Tibial nerve (tissue), 4 donors: ENCODE results near the gene RUNX2. TPM values are rescaled to one million over a fixed set of nuclear protein-coding genes. Genes with fewer than 3 reads are reported as not detected.

Source experiments
- DNase-seq, 2 donors: peaks; one replicate each; pipeline ENCODE4 v3.0.0-alpha.2; 2019; ENCODE audit warnings: low spot score in 2 of 2
- H3K27ac ChIP-seq, 4 donors: fragments of 200-600 bp; sonication (generic) in 3 of 4; one replicate each; pipeline ENCODE4 v1.5.1; 2017 to 2019; ENCODE audit warnings: mild to moderate bottlenecking in 1 of 4
- H3K27me3 ChIP-seq, 2 donors: fragments of 200-600 bp; sonication (generic) in 1 of 2; one replicate each; pipeline versions ENCODE4 v1.5.1 to v1.6.0; 2017 to 2019
- H3K36me3 ChIP-seq, 3 donors: fragments of 200-600 bp; sonication (generic); one replicate each; pipeline ENCODE4 v1.5.1; 2018 to 2019
- H3K4me1 ChIP-seq, 4 donors: fragments of 200-600 bp; sonication (generic) in 3 of 4; one replicate each; pipeline ENCODE4 v1.5.1; 2017 to 2019
- H3K4me3 ChIP-seq, 4 donors: fragments of 200-600 bp; sonication (generic) in 3 of 4; one replicate each; pipeline ENCODE4 v1.5.1; 2017 to 2019; ENCODE audit warnings: mild to moderate bottlenecking in 1 of 4, moderate library complexity in 1 of 4
- H3K9me3 ChIP-seq, 4 donors: fragments of 200-600 bp; sonication (generic) in 3 of 4; one replicate each; pipeline ENCODE4 v1.5.1; 2017 to 2019
- CTCF ChIP-seq, 5 experiments: fragments of 200-600 bp in 3 of 5; fragments of 450-650 bp in 2 of 5; sonication (generic) in 3 of 5; IDR thresholded peaks; one replicate each; pipeline ENCODE4 v1.5.1; 2016 to 2019; ENCODE audit warnings: antibody characterized with exemption in 5 of 5, mild to moderate bottlenecking in 3 of 5, moderate library complexity in 2 of 5
- EP300 ChIP-seq, 2 donors: sonication (generic); formaldehyde crosslinking; IDR thresholded peaks; one replicate each; pipeline ENCODE4 v1.6.1; 2017; ENCODE audit warnings: antibody characterized with exemption in 2 of 2, mild to moderate bottlenecking in 1 of 2
- POLR2A ChIP-seq, 2 donors: fragments of 450-650 bp; IDR thresholded peaks; one replicate each; pipeline ENCODE4 v1.6.1; 2017; ENCODE audit warnings: antibody characterized with exemption in 2 of 2, mild to moderate bottlenecking in 2 of 2, moderate library complexity in 2 of 2
- WGBS, 2 donors: methylation state at CpG; one replicate each; pipeline ENCODE4 v1.1.5; 2018; 5-methylcytosine and 5-hydroxymethylcytosine counted together
- total RNA-seq, 4 donors: library from RNA; depleted of rRNA; stranded (reverse); fragments of >200 nt; gene quantifications; one replicate each; pipeline ENCODE4 v1.1.0, GENCODE V29; 2016

The RUNX2 gene
- total RNA-seq, 4 donors from 2014 or later = 6.3 to 12.3 (median 7.8) TPM

DNA sequence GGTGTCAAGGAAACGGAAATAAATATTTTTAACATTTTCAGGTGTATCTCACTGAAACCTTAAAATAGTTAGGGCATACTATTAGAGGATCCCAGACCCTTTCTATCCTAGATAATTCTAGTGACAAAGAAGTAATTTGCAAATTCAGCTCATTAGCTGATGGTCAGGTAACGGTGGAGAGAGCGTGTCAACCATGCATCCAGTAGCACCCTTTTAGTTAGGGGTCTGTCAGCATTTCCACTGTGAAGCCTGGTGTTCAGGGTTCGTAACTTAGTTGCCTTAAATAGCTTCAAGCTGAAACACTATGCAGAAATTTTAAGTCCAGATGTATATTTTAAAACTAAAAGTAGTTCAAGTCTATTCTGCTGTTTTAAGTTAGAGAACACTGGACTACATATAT, 98.1 kb downstream of the RUNX2 start:
- no peak overlapping the region for H3K4me3 ChIP-seq
- H3K36me3 ChIP-seq = no peaks in the 10 kb centered on the region
- H3K4me1 ChIP-seq = peaks cover 0 to 43% (median 6%) of the 10 kb centered on the region in 4 donors
- 72 to 76% methylated on average over 4 of the region's 4 CpGs for WGBS, 2 donors
- H3K27me3 ChIP-seq = peaks cover 0 to 4% of the 10 kb centered on the region in 2 donors
- H3K27ac ChIP-seq = peak overlapping the region in 2 of 4 donors; percentile 17 to 33
- DNase-seq = no peak
- H3K9me3 ChIP-seq = no peaks in the 10 kb centered on the region
- TF ChIP-seq CTCF (IDR thresholded peaks at IDR 0.05) = no peak
- TF ChIP-seq EP300 (IDR thresholded peaks at IDR 0.05) = no peak
- no peak for TF ChIP-seq POLR2A (IDR thresholded peaks at IDR 0.05)

GRCh38 chr6:45427726-45428125, 99.6 kb downstream of the RUNX2 start:
- TF ChIP-seq EP300 (IDR thresholded peaks at IDR 0.05) (no peak), POLR2A (IDR thresholded peaks at IDR 0.05) (no peak), CTCF (IDR thresholded peaks at IDR 0.05) (no peak)
- H3K27ac ChIP-seq = peak overlapping the region in 1 of 4 donors; percentile 29
- H3K4me1 ChIP-seq = peaks cover 0 to 38% (median 5%) of the 10 kb centered on the region in 4 donors
- H3K36me3 ChIP-seq = no peaks in the 10 kb centered on the region
- no peak for DNase-seq
- H3K4me3 ChIP-seq = no peak overlapping the region
- no peaks in the 10 kb centered on the region for H3K9me3 ChIP-seq
- WGBS, 2 donors = 70 to 73% methylated on average over 2 of the region's 2 CpGs
- H3K27me3 ChIP-seq = peaks cover 0 to 4% of the 10 kb centered on the region in 2 donors

GRCh38 chr6:45428727-45429126, 100.6 kb downstream of the RUNX2 start:
- Histone ChIP-seq H3K9me3 (no peaks in the 10 kb centered on the region), H3K27ac (no peak overlapping the region), H3K27me3 (peaks cover 0 to under 1% of the 10 kb centered on the region in 2 donors), H3K4me1 (peaks cover 0 to 38% (median 6%) of the 10 kb centered on the region in 4 donors), H3K4me3 (no peak overlapping the region), H3K36me3 (no peaks in the 10 kb centered on the region)
- WGBS, 2 donors = 72 to 78% methylated on average over 2 of the region's 2 CpGs
- DNase-seq = no peak
- TF ChIP-seq EP300 (IDR thresholded peaks at IDR 0.05) (no peak), POLR2A (IDR thresholded peaks at IDR 0.05) (no peak), CTCF (IDR thresholded peaks at IDR 0.05) (no peak)

GRCh38 chr6:45430590-45431202, 102.6 kb downstream of the RUNX2 start:
- Histone ChIP-seq H3K27ac (no peak overlapping the region), H3K9me3 (no peaks in the 10 kb centered on the region), H3K4me1 (peaks cover 0 to 40% (median 8%) of the 10 kb centered on the region in 4 donors), H3K4me3 (no peak overlapping the region), H3K27me3 (no peaks in the 10 kb centered on the region), H3K36me3 (no peaks in the 10 kb centered on the region)
- no peak for DNase-seq
- TF ChIP-seq POLR2A (IDR thresholded peaks at IDR 0.05) = no peak
- TF ChIP-seq CTCF (IDR thresholded peaks at IDR 0.05) = no peak
- no peak for TF ChIP-seq EP300 (IDR thresholded peaks at IDR 0.05)
- 36% methylated on average over 2 of the region's 2 CpGs for WGBS, 2 donors

DNA sequence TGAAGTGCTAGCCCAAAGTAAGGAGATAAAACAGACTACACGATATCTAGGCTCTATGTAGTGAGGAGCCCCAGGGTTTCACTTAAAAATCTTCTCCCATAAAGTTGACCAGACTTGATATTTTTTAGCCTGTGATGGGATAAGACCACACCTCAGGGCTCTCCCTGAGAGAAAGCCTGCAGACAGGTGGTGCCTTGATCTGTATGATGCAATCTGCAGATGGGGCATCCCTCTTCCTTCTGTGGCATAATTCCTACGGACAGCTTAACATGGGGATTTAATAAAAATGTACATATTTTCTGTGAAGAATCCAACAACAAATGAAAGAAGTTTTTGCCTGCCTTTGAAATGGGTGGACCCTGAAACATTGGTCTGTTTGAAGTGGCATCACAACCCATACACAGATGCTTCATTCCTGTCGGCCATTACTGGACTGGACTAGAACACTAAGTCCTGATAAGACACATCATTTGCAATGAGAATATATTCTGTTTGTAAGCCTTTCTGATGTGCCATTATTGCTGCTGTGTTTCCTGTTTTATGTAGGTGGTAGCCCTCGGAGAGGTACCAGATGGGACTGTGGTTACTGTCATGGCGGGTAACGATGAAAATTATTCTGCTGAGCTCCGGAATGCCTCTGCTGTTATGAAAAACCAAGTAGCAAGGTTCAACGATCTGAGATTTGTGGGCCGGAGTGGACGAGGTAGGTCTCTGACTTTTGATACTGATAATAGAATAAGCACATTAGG, 103.4 kb downstream of the RUNX2 start:
- DNase-seq = no peak
- Histone ChIP-seq H3K27me3 (no peaks in the 10 kb centered on the region), H3K4me3 (no peak overlapping the region), H3K4me1 (peaks cover 0 to 41% (median 9%) of the 10 kb centered on the region in 4 donors), H3K9me3 (no peaks in the 10 kb centered on the region), H3K27ac (no peak overlapping the region), H3K36me3 (no peaks in the 10 kb centered on the region)
- WGBS, 2 donors = 87 to 92% methylated on average over 10 of the region's 10 CpGs
- no peak for TF ChIP-seq CTCF (IDR thresholded peaks at IDR 0.05)
- TF ChIP-seq EP300 (IDR thresholded peaks at IDR 0.05) = no peak
- no peak for TF ChIP-seq POLR2A (IDR thresholded peaks at IDR 0.05)
